OCI-LY7 (cell line): Measurements from ENCODE around the gene FLNC. TPM values are rescaled to one million over a fixed set of nuclear protein-coding genes. Genes with fewer than 3 reads are reported as not detected.

ENCODE experiments used
- BruUV-seq: library from RNA; stranded (reverse); fragments of 400-500 nt; replicated peaks from 2 replicates; lab custom pipeline; 2021; lab: Mats Ljungman, UMichigan
- CTCF ChIA-PET: fragments of 300-600 bp; sonication (Branson Sonifier 250); formaldehyde crosslinking; loops from one replicate; lab custom pipeline; 2022; ENCODE audit warnings: antibody characterized with exemption; ENCODE audit not compliant: unreplicated experiment; lab: Charles Lee
- POLR2A ChIA-PET: fragments of 300-600 bp; sonication (Branson Sonifier 250); formaldehyde crosslinking; loops from one replicate; lab custom pipeline; 2022; ENCODE audit warnings: antibody characterized with exemption; lab: Charles Lee
- DNase-seq: peaks from one replicate; pipeline ENCODE4 v3.0.0-alpha.2; 2015; ENCODE audit warnings: low spot score
- H2AFZ ChIP-seq: fragments of 200-600 bp; sonication (generic), shearing (Covaris generic); 2 replicates; pipeline ENCODE4 v1.6.1; 2014; ENCODE audit warnings: mild to moderate bottlenecking, antibody characterized with exemption, low read length, moderate library complexity
- H3K27ac ChIP-seq: fragments of 200-600 bp; sonication (generic); 2 replicates; pipeline ENCODE4 v1.5.1; 2014; ENCODE audit warnings: mixed run types, low read depth, mild to moderate bottlenecking, moderate library complexity, low read length, inconsistent platforms; ENCODE audit not compliant: poor library complexity, severe bottlenecking
- H3K36me3 ChIP-seq: fragments of 200-600 bp; sonication (generic); 2 replicates; pipeline ENCODE4 v1.6.1; 2014; ENCODE audit warnings: mild to moderate bottlenecking, antibody characterized with exemption, low read length, moderate library complexity, mixed read lengths; ENCODE audit not compliant: insufficient read depth
- H3K4me1 ChIP-seq: fragments of 200-600 bp; sonication (generic); 2 replicates; pipeline ENCODE4 v1.5.1; 2014; ENCODE audit warnings: mild to moderate bottlenecking, low read length; ENCODE audit not compliant: insufficient read depth, poor library complexity, severe bottlenecking
- H3K4me2 ChIP-seq: fragments of 200-600 bp; sonication (generic); 2 replicates; pipeline ENCODE4 v1.6.1; 2014; ENCODE audit warnings: mild to moderate bottlenecking, low read length
- H3K4me3 ChIP-seq: fragments of 200-600 bp; sonication (generic); 2 replicates; pipeline ENCODE4 v1.5.1; 2014; ENCODE audit warnings: mild to moderate bottlenecking, low read depth, low read length; ENCODE audit not compliant: poor library complexity, severe bottlenecking
- H3K79me2 ChIP-seq: fragments of 200-600 bp; sonication (generic); 2 replicates; pipeline ENCODE4 v1.6.1; 2016; ENCODE audit warnings: low read depth, mild to moderate bottlenecking, low read length, moderate library complexity, mixed read lengths; ENCODE audit not compliant: insufficient read depth
- H3K9me2 ChIP-seq: fragments of 200-600 bp; sonication (generic); 2 replicates; pipeline ENCODE4 v1.6.1; 2016; ENCODE audit warnings: mild to moderate bottlenecking, low read length, mixed read lengths; ENCODE audit not compliant: insufficient read depth
- H3K9me3 ChIP-seq: fragments of 200-600 bp; sonication (generic); 2 replicates; pipeline ENCODE4 v1.6.1; 2014; ENCODE audit warnings: mild to moderate bottlenecking, mixed run types, low read length, mixed read lengths
- H4K20me1 ChIP-seq: fragments of 200-600 bp; sonication (generic); 2 replicates; pipeline ENCODE4 v1.6.1; 2014; ENCODE audit warnings: mild to moderate bottlenecking, antibody characterized with exemption, low read length, moderate library complexity, mixed read lengths; ENCODE audit not compliant: insufficient read depth
- CTCF ChIP-seq: fragments of 200-600 bp; sonication (generic); conservative IDR thresholded peaks from 2 replicates; pipeline ENCODE4 v1.5.1; 2014; ENCODE audit warnings: mild to moderate bottlenecking, antibody characterized with exemption, low read length, moderate library complexity, mixed read lengths
- EZH2phosphoT487 ChIP-seq: fragments of 200-600 bp; sonication (generic); IDR thresholded peaks from 2 replicates; pipeline ENCODE4 v1.6.1; 2018; ENCODE audit warnings: low read depth, borderline replicate concordance, mild to moderate bottlenecking, mixed run types, antibody characterized with exemption, low read length, moderate library complexity, mixed read lengths
- intact Hi-C: fragments of 100-400 bp; cut with micrococcal nuclease; formaldehyde crosslinking; loops from one replicate; pipeline ENCODE4 v1.10.0; 2022; ENCODE audit not compliant: unreplicated experiment
- total RNA-seq, 2 experiments: library from RNA; depleted of rRNA in 1 of 2; stranded (reverse); fragments of >200 nt in 1 of 2; shearing (Covaris generic) in 1 of 2; gene quantifications; 2 replicates each; pipeline ENCODE4 v1.2.3, GENCODE V29; 2014 to 2022

Gene FLNC
- total RNA-seq, 2 experiments from 2014 or later = 0.03 to 0.06 TPM

GRCh38 chr7:128874140-128875031 is 44.2 kb downstream of the FLNC start:
- H3K79me2 ChIP-seq = no peaks in the 10 kb centered on the region
- BruUV-seq = no TSS peak
- no peak overlapping the region for H3K4me3 ChIP-seq
- no peaks in the 10 kb centered on the region for H3K36me3 ChIP-seq
- no peak overlapping the region for H3K4me2 ChIP-seq
- H3K27ac ChIP-seq = no peak overlapping the region
- no peaks in the 10 kb centered on the region for H4K20me1 ChIP-seq
- ChIA-PET CTCF (interaction anchor here (1.0 kb wide), 1 partner anchor 11 kb away, joined by 5 read pairs; the partner anchor contains the start of gene ATP6V1F), POLR2A (interaction anchor here (0.6 kb wide), 2 partner anchors 438 to 1088 kb away, joined by 3 read pairs; no protein-coding TSS in a partner anchor)
- H3K4me1 ChIP-seq = peaks cover 28% of the 10 kb centered on the region
- no peaks in the 10 kb centered on the region for H3K9me2 ChIP-seq
- no peaks in the 10 kb centered on the region for H3K9me3 ChIP-seq
- no peak overlapping the region for H2AFZ ChIP-seq
- intact Hi-C loops = no loop called here
- no peak for DNase-seq
- TF ChIP-seq EZH2phosphoT487 (no peak), CTCF (no peak)

- no TSS peak for BruUV-seq
- no peaks in the 10 kb centered on the region for H3K9me3 ChIP-seq
- ChIA-PET POLR2A (interaction anchor here (0.6 to 1.0 kb wide), 2 partner anchors 13 to 143 kb away, joined by 3 to 5 read pairs; partner anchors contain the start of gene ATP6V1F), CTCF (interaction anchor here (1.0 kb wide), 1 partner anchor 13 kb away, joined by 5 read pairs; the partner anchor contains the start of gene ATP6V1F)
- intact Hi-C loops = no loop called here
- H3K36me3 ChIP-seq = no peaks in the 10 kb centered on the region
- no peaks in the 10 kb centered on the region for H3K9me2 ChIP-seq
- TF ChIP-seq CTCF (no peak), EZH2phosphoT487 (no peak)
- DNase-seq = no peak
- no peak overlapping the region for H3K4me2 ChIP-seq
- H3K27ac ChIP-seq = no peak overlapping the region
- H3K4me1 ChIP-seq = peaks cover 16% of the 10 kb centered on the region
- H4K20me1 ChIP-seq = no peaks in the 10 kb centered on the region
- H3K4me3 ChIP-seq = no peak overlapping the region
- no peaks in the 10 kb centered on the region for H3K79me2 ChIP-seq
- H2AFZ ChIP-seq = no peak overlapping the region
Measured at GRCh38 chr7:128875523-128875948, 45.3 kb downstream of the FLNC start.
